GM12878 (cell line): ENCODE results near the gene PLCB2. TPM values are rescaled to one million over a fixed set of nuclear protein-coding genes. Genes with fewer than 3 reads are reported as not detected.

Experiments
- ATAC-seq: fragments of 200-7000 bp; cut with Tn5 transposase; 3 replicates; pipeline ENCODE4 v1.9.1; 2020; ENCODE audit warnings: mild to moderate bottlenecking, moderate library complexity
- BruUV-seq: library from RNA; stranded (reverse); fragments of 400-500 nt; replicated peaks from 2 replicates; lab custom pipeline; 2021; lab: Mats Ljungman, UMichigan
- CTCF ChIA-PET: fragments of 300-600 bp; sonication (Branson Sonifier 250); formaldehyde crosslinking; extraction: SDS; loops from one replicate; lab custom pipeline; 2021; ENCODE audit warnings: inconsistent platforms; lab: Yijun Ruan, JAX
- POLR2A ChIA-PET: fragments of 350-600 bp; formaldehyde crosslinking; extraction: SDS; loops from one replicate; lab custom pipeline; 2021; ENCODE audit warnings: inconsistent platforms; lab: Charles Lee
- RAD21 ChIA-PET: fragments of 300-600 bp; sonication (Branson Sonifier 250); formaldehyde crosslinking; loops from one replicate; lab custom pipeline; 2023; ENCODE audit warnings: antibody characterized with exemption; ENCODE audit not compliant: unreplicated experiment; lab: Charles Lee
- SMC1A ChIA-PET: fragments of 300-600 bp; sonication (Branson Sonifier 250); formaldehyde crosslinking; loops from one replicate; lab custom pipeline; 2023; ENCODE audit not compliant: unreplicated experiment, uncharacterized antibody; lab: Charles Lee
- DNase-seq: peaks from one replicate; pipeline ENCODE4 v3.0.0-alpha.2; 2011; ENCODE audit warnings: low read depth, low spot score
- FAIRE-seq: peaks from 3 replicates; lab custom pipeline; 2011; peaks lifted over from hg19 to GRCh38; lab: Jason Lieb, UNC
- H2AFZ ChIP-seq: 2 replicates; pipeline ENCODE4 v1.6.0; 2011; ENCODE audit warnings: low read depth, low read length, control low read depth; ENCODE audit not compliant: control insufficient read depth
- H3K27ac ChIP-seq: 2 replicates; pipeline ENCODE4 v1.5.1; 2011; ENCODE audit warnings: control low read depth; ENCODE audit not compliant: control insufficient read depth, insufficient read depth
- H3K27me3 ChIP-seq, 2 experiments: replicated peaks in 1 of 2; 2 replicates each; pipeline versions ENCODE4 v1.6.0 to v1.6.1; 2011; ENCODE audit warnings: low read length in 1 of 2; ENCODE audit not compliant: control insufficient read depth in 2 of 2, insufficient read depth in 2 of 2
- H3K36me3 ChIP-seq, 2 experiments: 2 replicates each; pipeline ENCODE4 v1.5.1; 2011; ENCODE audit warnings: low read length in 1 of 2; ENCODE audit not compliant: control insufficient read depth in 2 of 2, insufficient read depth in 2 of 2
- H3K4me1 ChIP-seq: 2 replicates; pipeline ENCODE4 v1.6.1; 2011; ENCODE audit warnings: mild to moderate bottlenecking, low read length, moderate library complexity, mixed read lengths; ENCODE audit not compliant: control insufficient read depth, insufficient read depth
- H3K4me2 ChIP-seq: 2 replicates; pipeline ENCODE4 v1.6.0; 2011; ENCODE audit warnings: control low read depth; ENCODE audit not compliant: control insufficient read depth, insufficient read depth
- H3K4me3 ChIP-seq: fragments of 200-600 bp; sonication (generic); 2 replicates; pipeline ENCODE4 v1.5.1; 2016
- H3K79me2 ChIP-seq: 2 replicates; pipeline ENCODE4 v1.6.0; 2011; ENCODE audit warnings: low read length; ENCODE audit not compliant: control insufficient read depth, insufficient read depth
- H3K9ac ChIP-seq: 2 replicates; pipeline ENCODE4 v1.8.0; 2011; ENCODE audit warnings: low read length, control low read depth, mixed read lengths; ENCODE audit not compliant: control insufficient read depth, insufficient read depth
- H3K9me3 ChIP-seq: replicated peaks from 3 replicates; pipeline ENCODE4 v1.5.1; 2011; ENCODE audit warnings: mild to moderate bottlenecking, low read length; ENCODE audit not compliant: control insufficient read depth, insufficient read depth
- H4K20me1 ChIP-seq: 2 replicates; pipeline ENCODE4 v1.6.0; 2011; ENCODE audit not compliant: control insufficient read depth, insufficient read depth
- CREB1 ChIP-seq: IDR thresholded peaks from 2 replicates; pipeline ENCODE4 v1.6.1; 2012; ENCODE audit warnings: low read depth, mild to moderate bottlenecking, inconsistent platforms
- GABPA ChIP-seq: IDR thresholded peaks from 2 replicates; pipeline ENCODE4 v1.6.1; 2014; ENCODE audit warnings: antibody characterized with exemption, low read depth, mild to moderate bottlenecking, inconsistent platforms
- GATAD2B ChIP-seq: fragments of 450-650 bp; conservative IDR thresholded peaks from 2 replicates; pipeline ENCODE4 v1.6.1; 2017; ENCODE audit warnings: low read depth, mild to moderate bottlenecking, moderate library complexity
- IKZF1 ChIP-seq: fragments of 450-650 bp; conservative IDR thresholded peaks from 2 replicates; pipeline ENCODE4 v1.6.1; 2017; ENCODE audit warnings: antibody characterized with exemption, mild to moderate bottlenecking
- MEF2A ChIP-seq: IDR thresholded peaks from 2 replicates; pipeline ENCODE4 v1.6.1; 2011; ENCODE audit warnings: low read depth, mild to moderate bottlenecking, low read length, moderate library complexity; ENCODE audit not compliant: insufficient read depth
- NR2C2 ChIP-seq: IDR thresholded peaks from 2 replicates; pipeline ENCODE4 v1.6.1; 2011; ENCODE audit warnings: borderline replicate concordance, low read depth; ENCODE audit not compliant: control insufficient read depth, insufficient read length
- POU2F2 ChIP-seq: IDR thresholded peaks from 3 replicates; pipeline ENCODE4 v1.6.1; 2011; ENCODE audit warnings: low read depth, mild to moderate bottlenecking, low read length, borderline replicate concordance
- RCOR1 ChIP-seq: conservative IDR thresholded peaks from 2 replicates; pipeline ENCODE4 v1.6.1; 2012; ENCODE audit warnings: low read depth, low read length, improper control_type of control experiment
- SREBF1 ChIP-seq: IDR thresholded peaks from 2 replicates; pipeline ENCODE4 v1.6.1; 2012; ENCODE audit warnings: mild to moderate bottlenecking, low read length
- SUZ12 ChIP-seq: fragments of 200-600 bp; sonication (generic); IDR thresholded peaks from one replicate; pipeline ENCODE4 v1.6.1; 2018; ENCODE audit warnings: antibody characterized with exemption, mild to moderate bottlenecking; ENCODE audit not compliant: unreplicated experiment
- YY1 ChIP-seq: IDR thresholded peaks from 2 replicates; pipeline ENCODE4 v1.6.1; 2011; ENCODE audit warnings: low read depth, mild to moderate bottlenecking, low read length
- ZNF24 ChIP-seq: fragments of 450-650 bp; IDR thresholded peaks from 2 replicates; pipeline ENCODE4 v1.6.1; 2017; ENCODE audit warnings: antibody characterized with exemption, mild to moderate bottlenecking
- WGBS: methylation state at CpG from one replicate; pipeline ENCODE4 v1.1.6; 2016; ENCODE audit warnings: low lambda C conversion rate; ENCODE audit not compliant: insufficient replicate concordance, insufficient coverage; ENCODE audit errors: missing lambda C conversion rate; 5-methylcytosine and 5-hydroxymethylcytosine counted together
- in situ Hi-C: fragments of 300-500 bp; cut with MboI; formaldehyde crosslinking; loops from 9 replicates; pipeline ENCODE4 v1.14.3; 2018; ENCODE audit warnings: mixed read lengths
- intact Hi-C: fragments of 100-400 bp; cut with micrococcal nuclease; formaldehyde crosslinking; loops from one replicate; pipeline ENCODE4 v1.14.2; 2022; ENCODE audit not compliant: unreplicated experiment
- polyA plus RNA-seq, 11 experiments: library from polyadenylated mRNA; depleted of rRNA in 4 of 11; unstranded in 6 of 11; stranded (reverse) in 5 of 11; fragments of >200 nt; fragmentation: Nextera tagmentation in 4 of 11; fragmentation: Illumina TruSeq in 1 of 11; extraction: Ambion mirVana in 4 of 11; extraction: Trizol in 1 of 11; gene quantifications; 1 replicate in 1 of 11; 2 replicates in 10 of 11; pipeline versions ENCODE4 v1.2.1 to v1.2.3, GENCODE V29; 2011 to 2016; ENCODE audit warnings: inconsistent platforms in 2 of 11, missing spikeins in 2 of 11, low read depth in 1 of 11
- total RNA-seq, 4 experiments: library from RNA; depleted of rRNA in 3 of 4; stranded (reverse); fragments of >200 nt in 3 of 4; fragmentation: Illumina TruSeq in 1 of 4; extraction: Trizol in 1 of 4; gene quantifications; 2 replicates each; pipeline versions ENCODE4 v1.2.1 to v1.2.3, GENCODE V29; 2013 to 2021
- TF ChIP-seq, protein P1 (sequence below): fragments of 450-650 bp; formaldehyde crosslinking; IDR thresholded peaks from 2 replicates; pipeline ENCODE4 v1.5.0; 2022; ENCODE audit warnings: mild to moderate bottlenecking, missing genetic modification characterization
- TF ChIP-seq, protein P2 (sequence below): IDR thresholded peaks from 2 replicates; pipeline ENCODE4 v1.6.1; 2011; ENCODE audit warnings: borderline replicate concordance, low read depth, mild to moderate bottlenecking, moderate library complexity, low read length; ENCODE audit not compliant: insufficient read depth, poor library complexity, severe bottlenecking
- TF ChIP-seq, protein P3 (sequence below): fragments of 450-650 bp; conservative IDR thresholded peaks from 2 replicates; pipeline ENCODE4 v1.6.1; 2017; ENCODE audit warnings: mild to moderate bottlenecking, moderate library complexity

Gene PLCB2
- total and polyA plus RNA-seq, 10 of the 15 experiments (the other 5 are each of a cell fraction or from before 2014, with no cell fraction given), result 1.2 to 39.4 (median 10.7) TPM

DNA sequence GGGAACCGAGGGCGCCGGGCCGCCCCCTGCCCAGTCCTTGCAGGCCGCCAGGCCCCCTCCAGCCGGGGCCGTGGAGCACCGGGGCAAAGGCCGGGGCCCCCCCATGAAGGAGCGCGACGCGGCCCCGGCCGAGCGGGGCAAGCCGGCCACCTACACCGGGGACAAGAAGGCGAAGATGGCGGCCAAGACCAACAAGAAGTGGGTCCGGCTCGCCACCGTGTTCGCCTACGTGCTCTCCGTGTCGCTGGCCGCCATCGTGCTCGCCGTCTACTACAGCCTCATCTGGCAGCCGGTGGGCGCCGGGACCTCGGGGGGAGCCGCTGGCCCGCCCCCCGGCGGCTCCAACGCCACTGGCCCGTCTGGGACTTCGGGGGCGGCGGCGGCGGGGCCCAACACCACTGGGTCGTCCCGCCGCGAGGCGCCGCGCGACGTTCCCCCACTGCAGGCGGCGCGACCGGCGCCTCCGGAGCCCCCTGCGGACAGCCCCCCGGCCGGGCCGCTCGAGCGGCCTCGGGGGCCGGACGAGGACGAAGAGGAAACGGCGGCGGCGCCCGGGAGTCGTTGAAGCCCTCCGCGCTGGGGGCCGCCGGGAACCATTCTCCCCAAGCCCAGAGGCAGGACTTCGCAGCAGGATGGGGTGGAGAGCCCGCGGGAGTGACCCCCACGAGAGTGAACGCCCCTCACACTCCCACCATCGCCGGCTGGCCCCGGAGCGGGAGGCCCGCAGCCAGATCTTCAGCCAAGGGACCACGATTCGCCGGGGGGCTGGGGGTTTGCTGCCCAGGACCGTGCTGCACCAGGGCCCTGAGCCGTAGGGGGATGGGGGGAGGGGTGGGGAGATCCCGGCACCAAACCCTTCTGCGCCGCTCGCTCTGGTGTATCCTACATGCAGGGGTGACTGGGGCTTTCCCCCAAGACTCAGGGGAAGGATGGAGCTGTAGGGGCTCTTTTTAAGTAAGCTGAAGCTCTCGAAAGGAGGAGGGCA, 16.5 kb upstream of the PLCB2 start:
- POLR2A ChIA-PET, result no interaction called here
- Histone ChIP-seq H3K27ac (no peak overlapping the region), H3K4me1 (peaks cover 5% of the 10 kb centered on the region), H3K9ac (peak overlapping the region; percentile 44; the same call in 1 of the 2 replicates), H3K36me3 (no peaks in the 10 kb centered on the region), H3K79me2 (no peaks in the 10 kb centered on the region), H3K27me3 (no peaks in the 10 kb centered on the region), H2AFZ (peak overlapping the region; percentile 68), H4K20me1 (no peaks in the 10 kb centered on the region), H3K4me3 (peak overlapping the region; percentile 72), H3K9me3 (no peaks in the 10 kb centered on the region), H3K4me2 (peak overlapping the region; percentile 86)
- in situ Hi-C loops, result no loop called here
- CTCF ChIA-PET, result interaction anchor here (0.9 to 17.6 kb wide), 8 partner anchors 11 to 93 kb away, joined by 3 to 336 read pairs (median 6); partner anchors contain the start of gene CCDC9B
- intact Hi-C loops, result no loop called here
- RAD21 ChIA-PET, result interaction anchor here (4.1 kb wide), 1 partner anchor 13 kb away, joined by 21 read pairs; no protein-coding TSS in a partner anchor
- ATAC-seq, result no peak; the same call in 2 of the 3 replicates
- no peak for FAIRE-seq
- 1% methylated on average over 77 of the region's 101 CpGs for WGBS
- SMC1A ChIA-PET, result interaction anchor here (5.7 kb wide), 1 partner anchor 14 kb away, joined by 31 read pairs; no protein-coding TSS in a partner anchor
- no TSS peak for BruUV-seq
- no peak for DNase-seq
- TF ChIP-seq YY1 (peak; percentile 83), RCOR1 (no peak), MEF2A (no peak), SREBF1 (no peak), NR2C2 (no peak), SUZ12 (no peak), ZNF24 (no peak), POU2F2 (no peak), GATAD2B (0 out of 2 replicates have a peak, but pooled peaks have one; percentile 71), GABPA (no peak), IKZF1 (peak; percentile 53), CREB1 (no peak)
- TF ChIP-seq, protein P1, sequence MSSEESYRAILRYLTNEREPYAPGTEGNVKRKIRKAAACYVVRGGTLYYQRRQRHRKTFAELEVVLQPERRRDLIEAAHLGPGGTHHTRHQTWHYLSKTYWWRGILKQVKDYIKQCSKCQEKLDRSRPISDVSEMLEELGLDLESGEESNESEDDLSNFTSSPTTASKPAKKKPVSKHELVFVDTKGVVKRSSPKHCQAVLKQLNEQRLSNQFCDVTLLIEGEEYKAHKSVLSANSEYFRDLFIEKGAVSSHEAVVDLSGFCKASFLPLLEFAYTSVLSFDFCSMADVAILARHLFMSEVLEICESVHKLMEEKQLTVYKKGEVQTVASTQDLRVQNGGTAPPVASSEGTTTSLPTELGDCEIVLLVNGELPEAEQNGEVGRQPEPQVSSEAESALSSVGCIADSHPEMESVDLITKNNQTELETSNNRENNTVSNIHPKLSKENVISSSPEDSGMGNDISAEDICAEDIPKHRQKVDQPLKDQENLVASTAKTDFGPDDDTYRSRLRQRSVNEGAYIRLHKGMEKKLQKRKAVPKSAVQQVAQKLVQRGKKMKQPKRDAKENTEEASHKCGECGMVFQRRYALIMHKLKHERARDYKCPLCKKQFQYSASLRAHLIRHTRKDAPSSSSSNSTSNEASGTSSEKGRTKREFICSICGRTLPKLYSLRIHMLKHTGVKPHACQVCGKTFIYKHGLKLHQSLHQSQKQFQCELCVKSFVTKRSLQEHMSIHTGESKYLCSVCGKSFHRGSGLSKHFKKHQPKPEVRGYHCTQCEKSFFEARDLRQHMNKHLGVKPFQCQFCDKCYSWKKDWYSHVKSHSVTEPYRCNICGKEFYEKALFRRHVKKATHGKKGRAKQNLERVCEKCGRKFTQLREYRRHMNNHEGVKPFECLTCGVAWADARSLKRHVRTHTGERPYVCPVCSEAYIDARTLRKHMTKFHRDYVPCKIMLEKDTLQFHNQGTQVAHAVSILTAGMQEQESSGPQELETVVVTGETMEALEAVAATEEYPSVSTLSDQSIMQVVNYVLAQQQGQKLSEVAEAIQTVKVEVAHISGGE (CRISPR knock-in tag), result no peak
- TF ChIP-seq, protein P2, sequence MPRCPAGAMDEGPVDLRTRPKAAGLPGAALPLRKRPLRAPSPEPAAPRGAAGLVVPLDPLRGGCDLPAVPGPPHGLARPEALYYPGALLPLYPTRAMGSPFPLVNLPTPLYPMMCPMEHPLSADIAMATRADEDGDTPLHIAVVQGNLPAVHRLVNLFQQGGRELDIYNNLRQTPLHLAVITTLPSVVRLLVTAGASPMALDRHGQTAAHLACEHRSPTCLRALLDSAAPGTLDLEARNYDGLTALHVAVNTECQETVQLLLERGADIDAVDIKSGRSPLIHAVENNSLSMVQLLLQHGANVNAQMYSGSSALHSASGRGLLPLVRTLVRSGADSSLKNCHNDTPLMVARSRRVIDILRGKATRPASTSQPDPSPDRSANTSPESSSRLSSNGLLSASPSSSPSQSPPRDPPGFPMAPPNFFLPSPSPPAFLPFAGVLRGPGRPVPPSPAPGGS, result no peak
- TF ChIP-seq, protein P3, sequence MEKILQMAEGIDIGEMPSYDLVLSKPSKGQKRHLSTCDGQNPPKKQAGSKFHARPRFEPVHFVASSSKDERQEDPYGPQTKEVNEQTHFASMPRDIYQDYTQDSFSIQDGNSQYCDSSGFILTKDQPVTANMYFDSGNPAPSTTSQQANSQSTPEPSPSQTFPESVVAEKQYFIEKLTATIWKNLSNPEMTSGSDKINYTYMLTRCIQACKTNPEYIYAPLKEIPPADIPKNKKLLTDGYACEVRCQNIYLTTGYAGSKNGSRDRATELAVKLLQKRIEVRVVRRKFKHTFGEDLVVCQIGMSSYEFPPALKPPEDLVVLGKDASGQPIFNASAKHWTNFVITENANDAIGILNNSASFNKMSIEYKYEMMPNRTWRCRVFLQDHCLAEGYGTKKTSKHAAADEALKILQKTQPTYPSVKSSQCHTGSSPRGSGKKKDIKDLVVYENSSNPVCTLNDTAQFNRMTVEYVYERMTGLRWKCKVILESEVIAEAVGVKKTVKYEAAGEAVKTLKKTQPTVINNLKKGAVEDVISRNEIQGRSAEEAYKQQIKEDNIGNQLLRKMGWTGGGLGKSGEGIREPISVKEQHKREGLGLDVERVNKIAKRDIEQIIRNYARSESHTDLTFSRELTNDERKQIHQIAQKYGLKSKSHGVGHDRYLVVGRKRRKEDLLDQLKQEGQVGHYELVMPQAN, result no peak
